Spinal cord (tissue), 10 donors: ENCODE measurements around the gene CDC42BPB. TPM values are rescaled to one million over a fixed set of nuclear protein-coding genes. Genes with fewer than 3 reads are reported as not detected.

Source experiments
- DNase-seq, 6 donors: peaks; one replicate each; pipeline versions ENCODE4 v3.0.0 to v3.0.0-alpha.2; 2013 to 2015; ENCODE audit warnings: low spot score in 6 of 6, low read depth in 4 of 6
- H3K27ac ChIP-seq: one replicate; pipeline ENCODE4 v1.5.1; 2013; ENCODE audit warnings: low read depth, low read length, control low read depth
- H3K27me3 ChIP-seq: one replicate; pipeline ENCODE4 v1.6.1; 2013; ENCODE audit warnings: low read length; ENCODE audit not compliant: control insufficient read depth, insufficient read depth
- H3K36me3 ChIP-seq: one replicate; pipeline ENCODE4 v1.6.1; 2013; ENCODE audit warnings: low read length; ENCODE audit not compliant: control insufficient read depth, insufficient read depth
- H3K4me1 ChIP-seq: one replicate; pipeline ENCODE4 v1.6.1; 2013; ENCODE audit warnings: low read length; ENCODE audit not compliant: control insufficient read depth, insufficient read depth
- H3K4me3 ChIP-seq: one replicate; pipeline ENCODE4 v1.5.1; 2013; ENCODE audit warnings: low read depth, low read length, control low read depth
- H3K9me3 ChIP-seq: one replicate; pipeline ENCODE4 v1.6.1; 2013; ENCODE audit warnings: low read length; ENCODE audit not compliant: control insufficient read depth, insufficient read depth
- WGBS: methylation state at CpG from one replicate; pipeline ENCODE4 v1.1.5; 2013; ENCODE audit warnings: missing lambda C conversion rate; ENCODE audit not compliant: insufficient coverage; 5-methylcytosine and 5-hydroxymethylcytosine counted together
- polyA plus RNA-seq, 2 donors: library from polyadenylated mRNA; unstranded; fragments of 120-200 nt; gene quantifications; one replicate each; pipeline ENCODE4 v1.2.1, GENCODE V29; 2013; ENCODE audit not compliant: insufficient read length in 2 of 2
- total RNA-seq, 2 donors: library from RNA; depleted of rRNA in 1 of 2; stranded (reverse); fragments of 120-200 nt in 1 of 2; fragments of >200 nt in 1 of 2; gene quantifications; one replicate each; pipeline versions ENCODE4 v1.2.3 to v1.2.4, GENCODE V29; 2013 to 2014
- donor health status: healthy.

CDC42BPB gene
- total and polyA plus RNA-seq, 4 donors: 69.0 to 115 (median 96.3) TPM

GRCh38 chr14:102916347-102917055 is 140.8 kb downstream of the CDC42BPB start:
- Histone ChIP-seq H3K36me3 (peaks cover 44% of the 10 kb centered on the region), H3K27ac (no peak overlapping the region), H3K27me3 (no peaks in the 10 kb centered on the region), H3K9me3 (no peaks in the 10 kb centered on the region), H3K4me1 (peaks cover 3% of the 10 kb centered on the region), H3K4me3 (no peak overlapping the region)
- 86% methylated on average over 17 of the region's 18 CpGs for WGBS
- no peak for DNase-seq

DNA sequence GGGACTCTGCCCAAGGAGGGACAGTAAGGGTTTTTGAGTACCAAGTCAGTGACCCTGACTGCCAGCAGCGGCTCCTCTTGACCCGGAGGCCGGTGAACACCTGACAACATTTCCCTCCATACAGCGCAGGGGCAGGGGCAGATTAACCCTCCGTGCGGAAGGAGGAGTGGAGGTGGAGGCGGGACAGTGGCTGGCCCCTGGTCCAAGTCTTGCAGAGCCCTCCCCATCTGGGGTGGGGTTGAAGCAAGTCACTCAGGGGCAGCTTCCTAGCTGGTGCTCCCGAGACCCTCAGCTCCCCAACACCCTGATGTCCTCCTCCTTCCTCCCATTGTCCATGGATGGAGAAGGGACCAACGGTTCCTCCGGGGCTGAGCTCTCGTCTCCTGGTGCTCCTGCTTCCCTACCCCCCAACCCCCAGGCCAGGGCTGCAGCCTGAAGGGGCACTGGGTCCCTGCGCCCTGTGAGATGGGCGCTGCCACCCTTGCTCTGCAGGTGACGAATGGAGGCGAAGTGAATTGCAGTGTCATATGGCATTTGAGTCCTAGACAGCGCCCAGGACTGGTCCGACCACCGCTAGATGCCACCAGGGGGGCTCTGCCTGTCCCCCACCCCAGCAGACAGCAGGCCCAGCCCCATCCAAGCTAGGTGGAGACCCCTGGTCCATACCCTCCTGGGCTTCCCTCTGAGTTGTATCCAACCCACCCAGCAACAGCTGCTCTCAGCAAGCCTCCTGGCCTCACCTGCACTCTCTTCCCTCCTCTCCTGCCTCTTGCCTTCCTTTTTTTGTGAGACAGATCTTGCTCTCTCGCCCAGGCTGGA is 141.8 kb downstream of the CDC42BPB start:
- Histone ChIP-seq H3K27me3 (no peaks in the 10 kb centered on the region), H3K4me1 (peaks cover 3% of the 10 kb centered on the region), H3K36me3 (peaks cover 46% of the 10 kb centered on the region), H3K27ac (no peak overlapping the region), H3K9me3 (no peaks in the 10 kb centered on the region), H3K4me3 (no peak overlapping the region)
- no peak for DNase-seq
- 83% methylated on average over 11 of the region's 19 CpGs for WGBS

- H3K27me3 ChIP-seq: no peaks in the 10 kb centered on the region
- no peak overlapping the region for H3K27ac ChIP-seq
- no peaks in the 10 kb centered on the region for H3K9me3 ChIP-seq
- H3K36me3 ChIP-seq: peaks cover 54% of the 10 kb centered on the region
- no peak overlapping the region for H3K4me3 ChIP-seq
- no peak for DNase-seq
- H3K4me1 ChIP-seq: peaks cover 3% of the 10 kb centered on the region
- WGBS: 92% methylated on average over 26 of the region's 26 CpGs
These were observed 142.7 kb downstream of the CDC42BPB start for GRCh38 chr14:102914474-102915291.

- Histone ChIP-seq H3K4me1 (peaks cover 3% of the 10 kb centered on the region), H3K9me3 (no peaks in the 10 kb centered on the region), H3K36me3 (peaks cover 65% of the 10 kb centered on the region), H3K4me3 (no peak overlapping the region), H3K27ac (no peak overlapping the region), H3K27me3 (no peaks in the 10 kb centered on the region)
- WGBS: 94% methylated on average over 25 of the region's 28 CpGs
- DNase-seq: no peak
These were observed 143.8 kb downstream of the CDC42BPB start for GRCh38 chr14:102913341-102914211.

GRCh38 chr14:102911991-102912761 is 145.2 kb downstream of the CDC42BPB start:
- DNase-seq: no peak
- WGBS: 90% methylated on average over 19 of the region's 21 CpGs

DNA sequence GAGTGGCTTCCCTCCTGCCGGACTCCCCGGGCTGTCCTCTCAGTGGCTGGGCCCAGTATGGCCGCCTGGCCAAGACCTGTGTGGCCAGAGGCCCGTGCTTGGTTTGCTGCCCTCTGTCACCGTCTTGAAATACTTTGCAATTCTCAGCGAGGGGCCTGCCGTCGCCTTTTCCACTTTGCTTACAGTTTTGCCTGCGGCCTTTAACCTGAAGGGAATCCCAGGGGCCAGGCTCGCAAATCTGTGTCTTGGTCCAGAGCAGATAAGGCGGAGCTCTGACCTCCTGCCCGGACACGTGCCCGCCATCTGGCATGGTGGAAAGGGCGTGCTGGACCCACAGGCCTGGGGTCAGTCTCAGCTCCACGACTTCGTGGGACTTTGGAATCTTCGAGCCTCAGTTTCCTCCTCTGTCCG is 145.8 kb downstream of the CDC42BPB start:
- no peaks in the 10 kb centered on the region for H3K27me3 ChIP-seq
- 78% methylated on average over 19 of the region's 19 CpGs for WGBS
- no peak for DNase-seq

More at GRCh38 chr14:102911991-102912761, 145.2 kb downstream of the CDC42BPB start:
- Histone ChIP-seq H3K4me3 (no peak overlapping the region), H3K27me3 (no peaks in the 10 kb centered on the region), H3K9me3 (no peaks in the 10 kb centered on the region), H3K36me3 (peaks cover 79% of the 10 kb centered on the region), H3K27ac (no peak overlapping the region), H3K4me1 (no peaks in the 10 kb centered on the region)

DNA sequence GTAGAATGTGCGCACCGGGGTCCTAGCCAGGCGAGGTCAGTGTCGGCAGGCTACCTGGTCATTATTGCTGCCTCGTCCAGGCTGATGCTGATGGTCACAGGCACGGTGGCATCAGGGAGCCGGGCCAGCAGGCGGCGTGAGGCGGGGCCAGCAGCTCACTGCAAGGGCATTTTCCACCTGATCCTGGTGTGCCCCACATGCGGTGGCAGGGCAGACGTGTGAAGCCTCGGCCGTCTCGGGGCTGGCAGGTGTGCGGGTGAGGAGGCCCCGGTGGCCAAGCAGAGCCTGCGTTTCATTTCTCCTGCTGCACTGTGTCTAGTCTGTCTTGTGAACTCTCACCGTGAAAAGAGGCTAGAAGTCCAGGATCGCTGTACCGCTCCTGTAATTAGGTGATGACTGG is 146.9 kb downstream of the CDC42BPB start:
- Histone ChIP-seq H3K27ac (no peak overlapping the region), H3K9me3 (no peaks in the 10 kb centered on the region), H3K36me3 (peaks cover 86% of the 10 kb centered on the region), H3K27me3 (no peaks in the 10 kb centered on the region), H3K4me1 (no peaks in the 10 kb centered on the region), H3K4me3 (no peak overlapping the region)
- no peak for DNase-seq
- WGBS: 81% methylated on average over 19 of the region's 21 CpGs

More for the DNA sequence above, 145.8 kb downstream of the CDC42BPB start:
- Histone ChIP-seq H3K9me3 (no peaks in the 10 kb centered on the region), H3K27ac (no peak overlapping the region), H3K36me3 (peaks cover 82% of the 10 kb centered on the region), H3K4me3 (no peak overlapping the region), H3K4me1 (no peaks in the 10 kb centered on the region)

DNA sequence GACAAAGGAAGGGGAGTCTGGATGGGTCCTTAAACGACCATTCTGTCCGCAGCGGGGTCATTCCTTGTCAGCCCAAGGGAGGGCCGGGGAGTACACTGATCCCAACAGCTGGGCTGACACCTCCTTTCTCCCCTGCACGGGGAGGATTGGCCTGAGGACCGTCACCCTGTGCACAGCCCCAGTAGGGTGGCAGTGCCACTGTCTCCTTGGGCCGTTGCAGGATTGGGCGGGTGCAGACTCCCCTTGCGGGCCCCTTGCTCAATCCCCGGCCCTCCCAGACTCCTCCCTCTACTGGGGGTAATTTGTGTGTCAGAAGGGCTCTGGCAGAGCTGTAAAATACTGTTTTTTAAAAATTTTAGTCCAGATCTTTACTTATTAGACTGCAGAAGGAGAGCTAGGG is 147.4 kb downstream of the CDC42BPB start:
- Histone ChIP-seq H3K4me3 (no peak overlapping the region), H3K36me3 (peaks cover 86% of the 10 kb centered on the region), H3K27ac (no peak overlapping the region), H3K9me3 (no peaks in the 10 kb centered on the region), H3K27me3 (no peaks in the 10 kb centered on the region), H3K4me1 (no peaks in the 10 kb centered on the region)
- 83% methylated on average over 4 of the region's 10 CpGs for WGBS
- no peak for DNase-seq
